Stimulated activated naive B cell treated with anti-CD40 and anti-IgM and Interleukin-4, amounts not matched to agents 10 μg/mL and 1 μg/mL and 100 μg/mL, for 72 hours (primary cell): ENCODE results near the gene OR5P2.

Experiments
- ATAC-seq, 2 donors: fragments of 150-1000 bp; cut with Tn5 transposase; replicated peaks; 2 replicates each; pipeline ENCODE4 v1.10.0; 2021; ENCODE audit warnings: moderate library complexity in 1 of 2
- DNase-seq: peaks from one replicate; pipeline ENCODE4 v3.0.0; 2021
- H3K27ac Mint-ChIP-seq: one replicate; pipeline ENCODE4 v1.8.0; 2022; ENCODE audit warnings: mild to moderate bottlenecking, mixed read lengths
- H3K27me3 Mint-ChIP-seq, 2 donors: one replicate each; pipeline ENCODE4 v1.8.0; 2022; ENCODE audit warnings: mixed read lengths in 2 of 2
- H3K36me3 Mint-ChIP-seq, 2 donors: one replicate each; pipeline ENCODE4 v1.8.0; 2022; ENCODE audit warnings: mixed read lengths in 2 of 2, mild to moderate bottlenecking in 1 of 2
- H3K4me1 Mint-ChIP-seq, 2 donors: one replicate each; pipeline ENCODE4 v1.8.0; 2022; ENCODE audit warnings: mixed read lengths in 2 of 2, mild to moderate bottlenecking in 1 of 2
- H3K4me3 Mint-ChIP-seq, 2 donors: one replicate each; pipeline ENCODE4 v1.8.0; 2022; ENCODE audit warnings: mild to moderate bottlenecking in 2 of 2, mixed read lengths in 2 of 2, moderate library complexity in 1 of 2
- H3K9me3 Mint-ChIP-seq, 2 donors: one replicate each; pipeline ENCODE4 v1.8.0; 2022; ENCODE audit warnings: mixed read lengths in 2 of 2, mild to moderate bottlenecking in 1 of 2

Gene OR5P2

GRCh38 chr11:7759010-7759409, 37.7 kb downstream of the OR5P2 start:
- Mint-ChIP-seq H3K36me3 (no peaks in the 10 kb centered on the region), H3K4me3 (no peak overlapping the region), H3K9me3 (peaks cover 0 to 2% of the 10 kb centered on the region in 2 donors), H3K27me3 (peaks cover 0 to 8% of the 10 kb centered on the region in 2 donors), H3K27ac (no peak overlapping the region), H3K4me1 (no peaks in the 10 kb centered on the region)
- ATAC-seq (peak in 1 of 2 donors; percentile 31), DNase-seq (no peak)

DNA sequence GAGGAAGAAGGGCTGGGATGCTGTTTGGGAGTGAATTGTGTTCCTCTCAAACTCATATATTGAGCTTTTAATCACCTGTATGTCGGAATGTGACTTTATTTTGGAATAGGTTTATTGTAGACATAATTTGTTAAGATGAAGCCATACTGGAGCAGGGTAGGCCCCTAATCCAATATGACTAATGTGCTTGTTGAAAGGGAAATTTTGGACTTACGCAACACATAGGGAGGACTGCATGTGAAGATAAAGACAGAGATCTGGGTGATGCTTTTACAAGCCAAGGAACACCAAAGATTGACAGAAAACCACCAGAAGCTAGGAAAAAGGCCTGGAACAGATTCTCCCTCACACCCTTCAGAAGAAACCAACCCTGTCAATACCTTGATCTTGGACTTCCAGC, 47.3 kb downstream of the OR5P2 start:
- ATAC-seq (no peak), DNase-seq (no peak)
- Mint-ChIP-seq H3K4me1 (no peaks in the 10 kb centered on the region), H3K4me3 (no peak overlapping the region), H3K27ac (no peak overlapping the region), H3K9me3 (peaks cover 0 to 2% of the 10 kb centered on the region in 2 donors), H3K36me3 (no peaks in the 10 kb centered on the region), H3K27me3 (peaks cover 0 to 5% of the 10 kb centered on the region in 2 donors)
